ENCODE results near the gene GHR.

GRCh38 chr5:42397267-42397666, 26.0 kb upstream of the GHR start:
- TF ChIP-seq POLR2A (IDR thresholded peaks at IDR 0.05) (no peak), CTCF (IDR thresholded peaks at IDR 0.05) (no peak)
